SKM-1 (cell line): Measurements from ENCODE around the gene ARSA.
"Not testable (repeated sequence)": the region's sequence is repeated elsewhere in the genome, so short reads cannot be mapped to it uniquely, and the experiment has no call there.

ENCODE experiments used
- DNase-seq: peaks from one replicate; lab custom pipeline; 2025; ENCODE audit not compliant: unreplicated experiment; lab: John Stamatoyannopoulos, UW

ARSA gene

GRCh38 chr22:50624347-50625130 lies 3.4 kb downstream of the ARSA start:
- no peak for DNase-seq

DNA sequence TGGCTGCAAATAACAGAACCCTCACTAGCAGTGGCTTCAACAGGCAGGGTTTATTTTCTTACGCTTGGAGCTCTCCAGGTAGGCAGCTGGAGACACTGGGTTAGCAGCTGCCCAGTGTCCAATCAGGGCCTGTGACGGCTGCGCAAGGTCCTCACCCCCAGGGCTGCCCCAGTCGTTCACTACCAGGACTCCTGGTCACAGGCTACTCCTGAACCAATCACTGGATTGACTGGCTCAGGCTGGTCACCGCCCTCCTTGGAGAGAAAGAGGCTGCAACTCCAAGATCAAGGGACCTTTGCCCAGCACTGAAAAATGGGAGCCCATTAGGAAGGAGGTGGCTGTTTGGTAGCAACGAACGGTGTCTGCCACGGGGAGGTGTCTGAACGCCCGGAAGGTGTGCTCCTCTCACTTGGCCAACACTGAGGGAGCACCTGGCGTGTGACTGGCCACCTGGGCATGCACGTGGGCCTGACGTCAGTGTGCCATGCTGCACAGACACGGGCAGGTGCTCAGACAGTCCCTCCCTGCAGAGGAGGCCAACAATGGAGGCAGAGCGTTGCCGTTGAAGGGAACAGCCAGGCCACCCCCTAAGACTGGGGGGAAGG lies 5.1 kb downstream of the ARSA start:
- DNase-seq, result no peak

DNA sequence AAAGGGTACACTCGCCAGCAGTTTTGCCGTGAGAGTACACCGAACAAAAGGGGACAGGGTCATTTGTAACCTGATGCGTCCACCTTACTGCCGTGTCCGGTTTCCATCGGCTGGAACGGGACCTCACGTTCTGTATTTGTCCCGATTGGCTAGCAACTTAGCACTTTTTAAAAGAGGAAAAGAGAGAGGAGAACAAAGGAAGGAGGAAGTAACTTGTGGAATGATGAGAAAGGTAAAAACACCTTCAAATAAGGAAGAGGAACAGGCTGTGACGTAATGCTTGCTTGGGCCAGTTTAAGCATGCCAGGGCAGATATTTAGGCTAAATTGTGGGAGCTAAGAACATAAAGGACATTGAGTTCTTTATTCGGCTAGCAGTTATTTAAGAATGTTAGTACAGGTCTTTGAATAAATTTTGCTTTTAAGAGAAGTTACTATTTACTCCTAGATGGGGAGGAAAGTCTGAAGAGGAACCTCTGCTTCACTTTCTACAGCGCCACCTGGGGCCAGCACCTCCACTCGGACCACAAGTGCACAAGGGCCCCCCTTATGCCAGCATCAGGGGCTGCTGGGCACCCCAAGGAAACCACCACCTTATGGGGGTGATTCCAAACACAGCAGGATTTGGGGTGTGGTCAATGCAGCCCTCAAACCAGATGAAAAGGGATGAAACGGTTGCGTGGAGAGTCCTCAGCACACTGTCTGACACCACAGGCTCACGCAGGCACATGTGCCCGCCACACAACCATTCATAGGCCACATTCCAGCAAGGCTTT lies 5.8 kb downstream of the ARSA start:
- DNase-seq, result no peak

GRCh38 chr22:50621356-50621880 lies 6.5 kb downstream of the ARSA start:
- DNase-seq, result peak; percentile 36

GRCh38 chr22:50620593-50621355 lies 7.2 kb downstream of the ARSA start:
- DNase-seq, result no peak

DNA sequence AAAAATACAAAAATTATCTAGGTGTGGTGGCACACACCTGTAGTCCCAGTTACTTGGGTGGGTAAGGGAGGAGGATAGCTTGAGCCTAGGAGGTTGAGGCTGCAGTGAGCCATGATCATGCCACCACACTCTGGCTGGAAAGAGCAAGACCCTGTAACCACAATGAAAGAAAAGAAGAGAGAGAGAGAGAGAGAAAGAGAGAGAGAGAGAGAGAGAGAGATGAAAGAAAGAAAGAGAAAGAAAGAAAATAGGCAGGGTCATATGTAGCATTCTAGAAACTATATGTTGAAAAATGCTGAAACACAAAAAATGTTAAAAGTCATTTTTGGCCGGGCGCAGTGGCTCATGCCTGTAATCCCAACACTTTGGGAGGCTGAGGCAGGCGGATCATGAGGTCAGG lies 13.7 kb downstream of the ARSA start:
- not testable (repeated sequence) for DNase-seq

GRCh38 chr22:50613291-50613981 lies 14.5 kb downstream of the ARSA start:
- no peak for DNase-seq

GRCh38 chr22:50612528-50613221 lies 15.3 kb downstream of the ARSA start:
- no peak for DNase-seq

- DNase-seq, result no peak
These were observed 15.8 kb downstream of the ARSA start for GRCh38 chr22:50612168-50612527.

- no peak for DNase-seq
These were observed 16.5 kb downstream of the ARSA start for GRCh38 chr22:50611341-50612060.

DNA sequence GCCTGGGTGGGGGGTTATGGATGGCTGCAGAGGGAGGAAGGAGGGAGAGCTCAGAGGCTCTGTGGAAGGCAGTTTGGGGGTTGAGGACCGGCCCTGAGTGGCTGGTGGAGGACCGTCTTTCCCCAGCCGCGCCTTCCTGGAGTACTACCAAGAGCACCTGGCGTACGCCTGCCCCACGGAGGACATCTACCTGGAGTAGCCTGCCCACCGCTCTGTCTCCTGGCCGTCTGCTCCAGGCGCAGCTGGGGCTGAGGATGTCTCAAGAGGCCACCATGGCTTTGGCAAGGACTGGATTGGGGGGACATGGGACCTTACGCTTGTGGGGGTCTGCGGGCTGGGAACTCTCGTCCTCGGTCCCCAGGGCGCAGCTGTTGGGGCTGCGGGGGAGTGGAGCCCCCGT lies 17.4 kb downstream of the ARSA start:
- DNase-seq, result no peak

GRCh38 chr22:50610041-50610451 lies 17.9 kb downstream of the ARSA start:
- DNase-seq, result no peak

DNA sequence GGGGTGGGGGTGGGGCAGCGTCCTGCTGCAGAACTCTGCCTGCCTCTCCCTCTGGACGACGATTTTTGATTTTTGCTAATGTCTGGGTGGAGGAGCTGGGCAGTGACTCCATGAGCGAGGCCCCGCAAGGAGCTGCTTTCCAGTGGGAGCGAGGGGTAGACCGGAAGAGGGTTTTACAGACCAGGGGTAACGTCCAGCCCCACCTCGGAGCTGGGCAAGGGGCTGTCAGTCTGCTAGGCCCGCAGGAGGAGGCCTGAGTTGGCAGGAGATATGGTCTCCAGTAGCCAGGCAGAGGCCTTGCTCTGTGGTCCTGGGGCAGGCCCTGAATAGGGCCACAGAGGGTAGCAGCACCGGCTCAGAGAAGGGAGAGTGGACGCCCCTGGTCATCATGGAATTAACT lies 18.4 kb downstream of the ARSA start:
- no peak for DNase-seq

DNA sequence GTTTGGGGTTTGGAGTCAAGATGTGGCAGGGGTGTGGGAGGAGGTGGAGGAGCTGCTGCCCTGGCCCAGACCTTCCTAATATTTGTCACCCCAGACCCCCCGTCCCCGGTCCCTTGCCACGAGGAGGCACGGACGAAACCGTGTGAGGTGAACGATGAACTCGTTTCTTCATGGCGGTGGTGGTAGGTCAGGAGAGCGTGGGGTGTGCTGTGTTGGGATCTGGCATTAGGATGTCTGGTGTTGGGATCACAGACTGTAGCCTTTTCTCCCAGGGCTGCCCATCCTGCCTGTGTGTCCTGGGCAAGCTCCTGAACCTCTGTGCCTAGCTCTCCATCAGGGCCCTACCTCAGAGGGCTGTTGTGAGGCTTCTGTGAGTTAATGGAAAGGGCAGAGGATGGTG lies 19.0 kb downstream of the ARSA start:
- DNase-seq, result no peak

DNA sequence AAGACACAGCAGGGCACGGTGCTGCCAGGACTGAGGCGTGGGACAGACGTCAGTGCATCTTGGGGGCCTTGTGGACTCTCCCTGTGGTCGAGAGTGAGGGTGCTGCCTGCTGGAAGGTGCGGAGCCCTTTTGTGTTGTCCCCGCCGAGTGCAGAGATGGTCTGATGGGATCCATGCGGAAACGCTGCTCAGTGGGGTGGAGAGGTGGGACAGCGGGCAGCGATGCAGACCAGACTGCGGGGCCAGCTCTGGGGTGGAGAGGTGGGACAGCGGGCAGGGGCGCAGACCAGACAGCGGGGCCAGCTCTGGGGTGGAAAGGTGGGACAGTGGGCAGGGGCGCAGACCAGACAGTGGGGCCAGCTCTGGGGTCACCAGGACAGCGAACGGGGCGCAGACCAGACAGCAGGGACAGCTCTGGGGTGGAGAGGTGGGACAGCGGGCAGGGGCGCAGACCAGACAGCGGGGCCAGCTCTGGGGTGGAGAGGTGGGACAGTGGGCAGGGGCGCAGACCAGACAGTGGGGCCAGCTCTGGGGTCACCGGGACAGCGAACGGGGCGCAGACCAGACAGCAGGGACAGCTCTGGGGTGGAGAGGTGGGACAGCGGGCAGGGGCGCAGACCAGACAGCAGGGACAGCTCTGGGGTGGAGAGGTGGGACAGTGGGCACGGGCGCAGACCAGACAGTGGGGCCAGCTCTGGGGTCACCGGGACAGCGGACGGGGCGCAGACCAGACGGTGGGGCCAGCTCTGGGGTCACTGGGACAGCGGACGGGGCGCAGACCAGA lies 19.7 kb downstream of the ARSA start:
- DNase-seq, result not testable (repeated sequence)

DNA sequence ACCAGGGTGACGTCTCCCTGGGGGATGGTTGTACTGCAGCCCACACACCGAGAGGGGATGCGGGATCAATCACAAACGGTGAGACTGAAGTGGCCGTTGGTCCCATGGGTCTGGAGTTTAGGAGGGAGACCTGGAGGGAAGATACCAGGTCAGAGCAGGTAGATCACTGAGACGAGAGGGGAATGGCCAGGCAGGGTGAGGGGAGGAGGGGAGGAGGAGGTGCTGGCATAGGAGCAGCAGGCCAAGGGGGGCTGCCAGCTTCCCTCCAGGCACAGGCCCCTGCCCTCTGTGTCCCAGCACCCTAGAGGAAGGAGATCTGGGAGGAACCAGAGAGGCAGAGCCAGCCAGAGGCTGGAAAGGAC lies 20.3 kb downstream of the ARSA start:
- no peak for DNase-seq

GRCh38 chr22:50606946-50607658 lies 20.9 kb downstream of the ARSA start:
- DNase-seq, result no peak
